ACHN (cell line): ENCODE data around the gene CHRNA1.

Experiments used
- DNase-seq: peaks from one replicate; pipeline ENCODE4 v3.0.0-alpha.2; 2015
- in situ Hi-C: cut with HindIII; loops from 2 replicates; pipeline ENCODE4 v1.10.0; 2017; ENCODE audit warnings: low sequenced_read_pairs, low pct_ligation_motif_present, low pct_unique_long_range_greater_than_20kb

The CHRNA1 gene

DNA sequence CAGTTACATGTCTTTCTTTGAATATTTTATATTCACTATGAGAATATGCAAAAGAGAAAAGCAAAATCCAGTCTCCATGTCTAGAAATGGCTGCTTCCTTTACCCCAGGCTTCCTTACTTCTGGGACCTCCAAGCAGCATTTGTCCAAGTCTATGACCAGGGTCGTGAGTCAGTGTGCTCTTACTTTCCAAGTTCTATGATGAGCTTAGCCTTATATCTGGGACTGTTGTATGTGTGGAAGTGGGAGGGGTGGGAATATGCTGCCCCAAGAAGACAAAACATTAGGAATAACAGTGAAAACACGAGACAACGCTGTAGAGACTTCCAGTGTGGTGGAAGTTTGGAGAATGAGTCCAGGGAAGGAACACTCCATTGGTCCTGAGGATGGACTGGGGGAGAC lies 21.2 kb upstream of the CHRNA1 start:
- no peak for DNase-seq
- in situ Hi-C loops = no loop called here

DNA sequence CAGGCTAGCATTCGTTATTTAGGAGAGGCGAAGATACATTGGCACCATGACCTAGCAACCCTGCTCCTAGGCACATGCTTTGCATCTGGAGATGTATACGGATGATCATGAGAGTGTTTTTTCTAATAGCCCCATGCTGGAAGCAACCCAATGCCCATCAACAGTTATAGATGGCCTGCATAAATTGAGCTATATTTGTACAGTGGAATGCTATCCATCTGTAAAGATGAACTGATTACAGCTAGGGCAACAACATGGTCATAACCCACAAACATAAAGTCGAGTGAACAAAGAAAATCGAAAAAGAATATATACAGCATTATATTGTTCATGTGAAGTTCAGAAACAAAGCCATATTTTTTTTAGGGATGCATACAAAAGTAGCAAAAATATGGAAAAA lies 20.6 kb upstream of the CHRNA1 start:
- in situ Hi-C loops = no loop called here
- no peak for DNase-seq

DNA sequence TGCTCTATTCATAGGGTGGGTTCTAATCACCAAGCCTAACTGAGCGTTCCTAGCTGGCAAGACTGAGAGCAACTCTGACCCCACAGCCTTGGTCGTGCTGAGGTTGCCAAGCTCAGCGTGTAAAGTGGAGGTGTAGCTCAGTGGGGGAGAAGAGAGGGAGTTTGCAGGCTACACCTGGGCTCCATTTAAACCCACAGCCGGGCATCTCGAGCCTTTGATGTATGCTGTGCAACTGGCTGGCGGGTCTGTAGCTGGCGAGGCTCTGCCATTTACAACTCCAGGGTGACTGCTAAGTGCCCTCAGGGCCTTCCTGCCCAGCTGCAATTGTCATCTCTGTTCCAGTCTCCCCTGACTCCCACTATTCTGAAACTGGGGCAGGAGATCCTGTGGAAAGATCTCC lies 20.0 kb upstream of the CHRNA1 start:
- DNase-seq = no peak
- in situ Hi-C loops = no loop called here

DNA sequence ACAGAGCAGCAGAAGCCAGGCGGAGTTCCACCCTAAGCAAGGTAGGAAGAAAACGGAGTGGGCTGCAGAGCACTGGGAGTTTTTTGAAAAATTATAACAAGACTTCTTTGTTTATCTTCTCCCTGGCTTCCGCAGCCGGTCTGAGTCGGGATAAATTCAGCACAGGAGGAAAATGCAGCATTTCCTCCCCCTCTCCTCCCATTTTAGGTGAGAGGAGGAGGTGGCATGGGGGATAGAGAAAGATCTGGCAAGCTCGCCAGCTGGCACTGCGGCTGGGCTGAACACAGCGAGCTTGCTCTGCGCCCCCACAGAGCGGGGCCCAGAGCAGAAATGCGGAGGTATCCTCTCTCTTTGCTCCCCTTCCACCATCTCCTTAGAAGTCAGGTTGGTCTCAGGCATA lies 17.7 kb upstream of the CHRNA1 start:
- no peak for DNase-seq
- in situ Hi-C loops = no loop called here

DNA sequence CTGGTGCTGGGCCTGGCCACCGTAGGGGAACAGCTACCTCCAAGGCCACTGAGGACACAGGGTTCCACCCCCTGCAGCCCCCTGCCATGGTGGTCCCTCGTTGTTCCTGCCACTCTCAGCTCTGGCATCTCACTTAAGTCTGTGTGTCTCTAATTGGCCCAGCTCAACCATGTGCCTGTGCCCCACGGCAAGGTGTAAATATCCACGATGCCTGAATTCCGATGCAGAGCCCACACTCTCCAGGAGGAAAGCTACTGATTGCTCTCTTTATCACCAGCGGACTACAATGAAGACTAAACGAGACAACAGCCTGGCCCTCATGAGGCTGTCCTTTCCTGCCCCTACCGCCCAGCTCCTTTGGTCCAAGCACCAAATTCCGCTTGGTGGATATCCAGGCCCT lies 17.0 kb upstream of the CHRNA1 start:
- in situ Hi-C loops = no loop called here

DNA sequence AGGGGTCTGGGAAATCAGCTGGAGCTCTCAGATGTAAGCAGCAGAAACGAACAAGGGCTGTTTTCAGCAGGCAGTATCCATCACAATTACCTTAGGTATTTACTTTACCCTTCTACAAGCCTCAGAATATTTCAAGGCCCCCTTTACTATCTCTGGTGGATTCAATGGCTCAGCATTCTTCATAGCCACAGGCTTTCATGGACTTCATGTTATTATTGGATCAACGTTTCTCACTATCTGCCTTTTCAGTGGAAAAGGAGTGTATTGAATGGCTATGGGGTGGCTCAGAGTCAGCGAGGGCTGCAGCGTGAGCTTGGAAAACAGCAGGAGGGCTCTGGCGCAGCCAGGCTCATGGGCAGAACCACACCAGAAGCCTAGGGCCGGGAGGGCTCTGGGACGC lies 16.6 kb upstream of the CHRNA1 start:
- in situ Hi-C loops = no loop called here

More for the DNA sequence above, 17.0 kb upstream of the CHRNA1 start:
- no peak for DNase-seq

DNA sequence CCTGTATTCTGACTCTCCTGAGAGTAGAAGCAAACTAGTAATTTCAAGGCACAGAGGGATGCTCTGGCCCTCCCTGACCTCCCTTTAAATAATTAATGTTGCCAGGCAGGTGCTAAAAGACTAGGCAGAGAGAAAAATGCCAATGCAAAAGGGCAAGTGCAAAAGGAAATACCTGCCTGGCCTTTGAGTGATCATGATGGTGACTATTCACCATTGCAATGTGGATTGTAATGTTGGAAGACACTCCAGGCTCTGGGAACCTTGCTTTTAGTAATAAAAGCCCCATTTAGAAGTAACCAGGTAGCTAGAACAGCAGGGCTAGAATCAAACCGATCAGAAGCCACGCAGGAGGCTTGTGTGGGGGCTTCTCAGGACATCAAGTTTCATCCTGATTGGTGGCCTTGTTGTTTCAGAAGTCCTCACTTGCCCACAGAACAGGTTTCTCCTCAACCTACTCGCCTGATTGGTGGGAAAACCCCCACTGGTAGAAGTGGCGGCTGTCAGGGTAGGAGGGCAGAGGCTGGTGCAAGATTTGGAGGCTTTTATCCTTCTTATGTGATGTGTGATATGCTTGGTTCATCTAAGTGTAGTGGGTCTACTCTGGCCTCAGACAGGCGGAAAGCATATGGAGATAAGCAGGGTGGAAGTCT lies 16.0 kb upstream of the CHRNA1 start:
- DNase-seq = no peak
- in situ Hi-C loops = no loop called here

More for the DNA sequence above, 16.6 kb upstream of the CHRNA1 start:
- DNase-seq = no peak

DNA sequence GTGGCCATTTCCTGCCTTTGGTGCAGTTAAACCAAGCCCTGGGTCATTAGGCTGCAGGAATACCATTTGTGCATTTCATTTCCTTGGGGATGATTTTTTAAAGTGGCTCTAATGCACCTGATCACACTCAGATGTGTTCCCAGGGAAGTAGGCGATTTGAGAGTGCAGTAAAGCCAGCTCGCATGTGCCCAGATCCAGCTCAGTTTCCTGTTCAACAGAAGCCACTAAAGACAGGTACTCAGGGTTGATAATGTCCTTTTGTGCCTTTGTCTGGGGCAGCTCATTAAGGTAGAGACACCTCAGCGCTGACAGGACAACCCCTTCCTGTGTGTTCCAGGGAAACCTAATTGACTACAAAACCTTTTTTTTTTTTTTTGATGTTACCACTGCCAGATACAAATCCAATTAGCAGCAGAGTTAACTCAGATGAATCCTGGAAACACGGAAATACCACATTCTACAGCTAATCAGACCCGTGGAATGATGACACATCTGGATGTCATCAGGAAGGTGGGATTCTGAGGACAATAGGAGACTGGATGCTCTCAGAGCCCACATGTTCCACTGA lies 15.2 kb upstream of the CHRNA1 start:
- in situ Hi-C loops = loop anchor here (10.0 kb wide), 1 partner anchor 205 kb away; no protein-coding TSS in a partner anchor
- DNase-seq = no peak

DNA sequence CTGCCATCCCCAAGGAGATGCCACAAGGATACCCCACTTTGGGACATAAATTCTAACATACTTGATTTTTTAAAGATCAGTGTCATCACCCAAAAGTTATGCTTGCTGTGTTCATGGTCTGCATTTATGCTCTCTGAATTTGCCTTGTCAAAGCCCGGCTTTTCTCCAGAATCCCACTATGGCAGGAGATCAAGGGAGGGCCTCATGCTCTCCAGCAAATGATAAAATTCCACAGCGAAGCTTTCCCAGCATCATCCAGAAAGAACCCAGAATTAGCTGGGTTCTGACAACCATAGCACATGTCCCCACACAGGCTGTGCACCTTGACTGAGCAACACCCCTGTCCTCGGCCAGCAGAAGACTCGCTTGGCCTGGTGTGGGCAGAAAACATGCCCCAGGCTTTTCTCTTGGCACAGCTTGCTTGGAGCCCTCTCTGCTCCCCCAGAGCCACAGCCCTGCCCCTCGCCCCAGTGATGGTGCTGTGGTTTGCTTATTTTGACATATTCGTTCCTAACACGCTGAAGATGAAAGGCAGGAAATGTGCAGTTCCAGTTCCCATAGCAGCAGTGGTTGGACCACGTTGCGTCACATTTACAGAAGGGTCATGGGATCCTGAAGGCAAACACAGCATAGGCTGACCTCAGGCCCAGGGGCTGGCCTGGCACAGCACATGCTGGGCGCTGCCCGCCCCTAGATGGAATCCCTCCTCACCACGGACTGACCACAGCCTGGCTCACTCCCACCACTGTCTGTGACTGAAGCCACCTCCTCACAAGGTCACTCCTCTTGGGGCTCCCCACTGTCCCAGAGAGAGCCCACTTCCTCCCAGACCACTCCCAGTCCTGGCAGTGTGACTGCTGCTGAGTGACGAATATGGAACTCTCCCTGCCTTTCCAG lies 14.1 kb upstream of the CHRNA1 start:
- in situ Hi-C loops = loop anchor here (10.0 kb wide), 1 partner anchor 206 kb away; no protein-coding TSS in a partner anchor
- DNase-seq = no peak

DNA sequence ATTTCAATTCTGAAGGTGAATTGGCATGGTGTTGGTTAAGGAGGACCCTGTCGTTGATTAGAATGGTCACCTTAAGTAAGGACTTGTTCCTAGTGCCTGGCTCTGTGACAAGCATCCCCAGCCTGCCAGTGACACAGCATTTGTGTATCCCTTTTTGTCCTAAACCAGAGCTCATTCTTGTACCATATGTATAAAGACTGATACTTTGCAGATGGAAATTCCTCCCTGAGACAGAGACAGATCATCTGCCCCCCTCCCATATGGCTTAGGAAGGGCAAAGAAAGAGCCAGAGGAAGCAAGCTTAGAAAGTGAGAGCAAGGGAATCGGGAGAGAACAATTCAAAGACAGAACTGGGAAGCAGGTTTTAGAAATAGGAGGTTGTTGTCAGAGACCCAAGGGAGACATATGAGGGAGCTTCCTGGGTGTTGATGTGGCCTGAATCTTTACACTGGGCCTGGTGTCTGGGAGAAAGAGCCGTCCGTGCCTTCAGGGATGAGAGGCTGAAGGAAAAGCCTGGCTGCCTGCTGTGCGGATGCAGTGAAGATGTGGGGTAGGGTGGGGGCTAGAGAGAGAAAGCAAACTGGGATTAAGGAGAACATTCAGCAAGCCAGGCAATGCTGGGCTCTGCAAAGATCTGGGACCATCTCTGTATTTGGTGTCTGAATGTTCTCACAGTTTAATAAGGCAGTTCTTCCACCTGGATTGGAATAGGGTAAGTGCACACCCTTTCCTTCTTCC lies 13.2 kb upstream of the CHRNA1 start:
- DNase-seq = no peak
- in situ Hi-C loops = loop anchor here (10.0 kb wide), 1 partner anchor 207 kb away; no protein-coding TSS in a partner anchor

DNA sequence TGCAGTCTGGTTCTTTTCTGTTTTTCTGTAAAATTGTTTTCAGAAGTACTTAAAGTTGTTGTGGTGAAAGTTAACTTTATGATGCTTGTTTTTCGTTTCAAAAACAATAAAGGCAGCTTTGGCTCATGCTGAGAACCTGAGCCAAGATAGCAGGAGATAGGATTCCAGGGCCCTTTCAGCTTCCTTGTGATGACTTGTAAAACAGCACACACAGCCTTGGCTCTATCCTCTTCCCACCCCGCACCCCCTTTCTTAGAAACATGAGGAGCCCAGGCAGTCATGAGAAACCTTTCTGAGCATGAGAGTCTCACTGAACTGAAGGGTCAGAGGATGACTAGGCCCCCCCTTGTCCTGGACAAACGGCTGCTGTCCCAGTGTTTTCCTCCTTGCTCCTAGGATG lies 12.4 kb upstream of the CHRNA1 start:
- in situ Hi-C loops = loop anchor here (10.0 kb wide), 1 partner anchor 208 kb away; no protein-coding TSS in a partner anchor
- no peak for DNase-seq

DNA sequence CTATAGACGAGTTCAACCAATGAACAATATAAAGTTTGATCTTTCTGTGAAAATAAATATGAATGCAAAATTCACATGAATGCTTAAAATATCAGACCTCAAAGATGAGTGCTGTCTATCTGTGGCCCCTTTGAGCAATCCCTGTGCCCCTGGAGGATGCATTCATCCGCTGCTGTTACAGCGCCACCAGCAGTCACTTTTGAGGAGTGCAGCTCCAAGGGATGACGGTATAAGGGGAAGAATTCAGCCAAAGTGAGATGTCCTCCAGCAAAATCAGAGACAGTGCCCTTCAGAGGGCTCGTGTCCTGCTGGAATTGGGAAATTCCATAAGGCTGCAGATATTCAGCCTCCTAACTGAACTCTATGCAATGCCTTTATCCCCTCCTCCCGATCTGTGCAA lies 12.0 kb upstream of the CHRNA1 start:
- in situ Hi-C loops = loop anchor here (10.0 kb wide), 1 partner anchor 209 kb away; no protein-coding TSS in a partner anchor
- DNase-seq = no peak

DNA sequence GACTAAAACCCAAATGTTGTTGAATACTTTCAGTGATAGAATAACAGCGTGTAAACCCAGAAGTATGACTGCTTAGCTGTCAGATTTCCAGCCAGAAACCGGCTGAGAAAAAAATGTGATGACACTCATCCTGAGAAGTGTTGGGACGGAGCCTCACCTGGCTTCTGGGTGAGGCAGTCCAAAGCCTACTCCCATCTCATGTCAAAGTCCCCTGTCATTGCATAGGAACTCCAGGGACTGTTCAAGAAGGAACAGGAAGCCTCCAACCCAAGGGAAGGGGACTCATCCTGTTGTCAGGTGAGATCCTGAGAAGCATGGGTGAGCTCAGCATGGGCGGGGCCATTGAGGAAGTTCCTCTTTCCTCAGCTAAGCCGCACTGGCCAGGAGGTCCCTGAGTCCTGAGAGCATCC lies 11.3 kb upstream of the CHRNA1 start:
- no peak for DNase-seq
- in situ Hi-C loops = loop anchor here (10.0 kb wide), 1 partner anchor 209 kb away; no protein-coding TSS in a partner anchor

DNA sequence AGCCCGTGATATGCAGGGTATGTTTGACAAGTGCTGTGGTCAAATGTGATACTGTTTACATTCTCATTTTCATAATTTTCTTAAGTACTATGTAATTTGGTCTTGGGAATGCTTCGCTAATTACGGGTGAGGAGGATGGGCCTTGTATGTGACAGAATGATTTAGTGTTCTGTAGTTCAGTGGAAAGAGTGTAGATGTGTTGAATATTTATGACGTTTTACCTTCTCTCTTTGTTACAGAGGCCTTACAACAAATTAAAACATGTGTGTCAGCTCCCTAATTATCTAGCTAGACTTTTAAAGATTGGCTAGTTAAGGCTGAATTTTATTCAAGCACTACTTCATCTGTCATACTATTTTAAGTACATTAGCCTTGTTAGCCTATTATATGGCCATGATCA lies 10.6 kb upstream of the CHRNA1 start:
- in situ Hi-C loops = loop anchor here (10.0 kb wide), 1 partner anchor 210 kb away; no protein-coding TSS in a partner anchor
- no peak for DNase-seq

DNA sequence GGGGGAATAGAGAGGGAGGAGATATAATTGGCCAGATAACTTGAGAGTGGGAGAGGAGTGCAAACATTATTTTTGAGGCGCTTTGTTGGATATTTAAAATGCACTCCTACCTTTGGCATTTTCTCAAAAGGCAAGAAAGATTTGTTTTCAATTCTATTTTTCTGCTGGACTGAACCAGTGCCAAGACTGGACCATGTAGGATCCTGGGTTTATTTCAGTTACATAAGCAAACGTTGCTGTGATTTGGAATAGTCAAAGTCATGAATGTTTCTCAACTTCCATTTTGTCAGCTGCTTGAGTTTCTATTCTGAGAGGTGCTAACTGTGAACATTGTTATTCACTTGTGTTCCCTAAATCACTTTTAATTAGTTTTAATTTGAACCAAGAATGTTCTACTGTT lies 8.9 kb upstream of the CHRNA1 start:
- in situ Hi-C loops = loop anchor here (10.0 kb wide), 1 partner anchor 212 kb away; no protein-coding TSS in a partner anchor
- DNase-seq = no peak

DNA sequence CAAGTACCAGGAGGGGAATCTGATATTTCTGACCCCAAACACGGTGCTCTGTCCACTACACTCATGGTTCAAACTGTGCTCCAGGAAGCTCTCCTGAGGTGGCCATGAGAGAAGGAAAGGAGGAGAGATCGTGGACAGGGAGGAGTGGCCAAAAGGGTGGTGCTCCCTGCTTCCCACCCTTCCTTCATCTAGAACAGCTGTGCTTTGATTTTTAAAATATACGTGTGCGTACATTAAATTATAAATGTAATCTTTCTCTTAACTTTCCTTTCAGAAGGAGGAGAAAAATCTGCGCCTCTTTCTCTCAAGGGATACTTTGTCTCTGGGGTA lies 8.2 kb upstream of the CHRNA1 start:
- in situ Hi-C loops = loop anchor here (10.0 kb wide), 1 partner anchor 212 kb away; no protein-coding TSS in a partner anchor
- DNase-seq = no peak

DNA sequence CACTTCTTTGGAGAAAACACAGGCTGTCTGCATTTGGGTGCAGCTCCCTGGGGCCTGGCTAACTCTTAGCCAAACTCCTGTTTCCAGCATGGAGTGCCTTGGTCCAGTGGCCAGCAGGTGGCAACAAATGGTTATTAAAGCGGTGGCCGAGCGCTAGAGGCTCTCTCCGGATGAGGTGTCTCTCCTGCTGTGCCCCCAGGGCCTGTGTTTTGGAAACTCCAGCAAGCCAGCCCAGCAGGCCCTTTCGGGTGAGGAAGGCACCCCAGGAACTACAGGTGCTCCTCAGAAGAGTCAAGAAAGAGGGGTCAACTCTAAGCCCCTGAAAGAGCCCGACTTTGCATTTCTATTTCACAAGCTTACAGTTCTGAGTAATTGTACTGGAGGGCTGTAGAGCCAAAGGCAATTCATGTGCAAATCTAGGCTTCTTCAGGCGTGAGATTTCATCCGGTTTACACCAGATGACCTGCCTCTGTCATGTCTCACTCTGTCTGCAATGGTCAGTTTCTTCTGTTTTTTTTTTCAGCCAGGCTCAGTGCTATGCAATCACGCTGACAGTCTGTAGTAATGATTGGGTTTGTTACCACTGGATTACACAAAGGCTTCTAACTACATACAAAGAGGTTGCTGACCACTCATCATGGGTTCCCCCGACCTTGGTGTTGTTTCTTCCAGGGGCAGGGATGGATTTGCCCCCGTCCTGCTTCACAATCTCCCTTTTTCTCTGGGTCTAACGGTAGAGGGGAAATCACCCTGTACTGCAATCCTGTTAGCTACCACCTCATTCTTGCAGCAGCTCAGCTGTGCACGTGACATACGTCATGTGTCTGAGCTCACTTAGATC lies 7.6 kb upstream of the CHRNA1 start:
- in situ Hi-C loops = loop anchor here (10.0 kb wide), 1 partner anchor 213 kb away; no protein-coding TSS in a partner anchor
- DNase-seq = peak; percentile 81

DNA sequence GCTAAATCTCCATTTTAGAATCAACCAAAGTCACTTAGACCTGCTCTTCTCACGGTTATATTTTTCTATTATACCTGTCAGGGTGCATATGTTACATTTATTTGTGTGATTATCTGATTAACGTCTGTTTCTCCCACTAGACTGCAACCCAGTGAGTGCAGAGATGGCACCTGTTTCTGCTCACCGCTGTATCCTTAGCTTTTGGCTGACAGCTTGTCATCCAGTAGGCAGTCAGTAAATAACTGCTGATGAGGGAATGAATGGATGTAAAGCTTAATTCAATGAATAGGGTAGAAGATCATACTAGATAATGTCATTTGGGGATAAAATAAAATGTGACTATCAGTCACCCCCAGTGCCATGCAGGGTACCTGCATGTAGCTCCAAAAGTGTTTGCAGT lies 6.9 kb upstream of the CHRNA1 start:
- DNase-seq = no peak
- in situ Hi-C loops = loop anchor here (10.0 kb wide), 1 partner anchor 214 kb away; no protein-coding TSS in a partner anchor
